Measurements from ENCODE around the gene ABCC9.

ABCC9 gene

GRCh38 chr12:21850419-21850818 is 90.8 kb downstream of the ABCC9 start:
- H3K9me3 Mint-ChIP-seq, result no peaks in the 10 kb centered on the region
- DNase-seq (ENCODE audit: low spot score in 2 of 2), result no peak
- no peak for ATAC-seq (replicated peaks; ENCODE audit: extremely low read depth, poor library complexity, severe bottlenecking)
- no peak overlapping the region for H3K27ac Mint-ChIP-seq (ENCODE audit: low read depth)
- H3K4me3 Mint-ChIP-seq, result no peak overlapping the region
- peaks cover 18% of the 10 kb centered on the region for H3K27me3 Mint-ChIP-seq
- no peaks in the 10 kb centered on the region for H3K4me1 Mint-ChIP-seq
- H3K36me3 Mint-ChIP-seq (ENCODE audit: insufficient read depth), result no peaks in the 10 kb centered on the region

GRCh38 chr12:21849878-21850277 is 91.3 kb downstream of the ABCC9 start:
- no peak for ATAC-seq (replicated peaks; ENCODE audit: extremely low read depth, poor library complexity, severe bottlenecking)
- Mint-ChIP-seq H3K4me1 (no peaks in the 10 kb centered on the region), H3K9me3 (no peaks in the 10 kb centered on the region), H3K27me3 (peaks cover 18% of the 10 kb centered on the region), H3K36me3 (ENCODE audit: insufficient read depth) (no peaks in the 10 kb centered on the region), H3K27ac (ENCODE audit: low read depth) (no peak overlapping the region), H3K4me3 (no peak overlapping the region)
- no peak for DNase-seq (ENCODE audit: low spot score in 2 of 2)

- Mint-ChIP-seq H3K27me3 (peaks cover 18% of the 10 kb centered on the region), H3K27ac (ENCODE audit: low read depth) (no peak overlapping the region), H3K36me3 (ENCODE audit: insufficient read depth) (no peaks in the 10 kb centered on the region), H3K4me3 (no peak overlapping the region), H3K4me1 (no peaks in the 10 kb centered on the region), H3K9me3 (no peaks in the 10 kb centered on the region)
- ATAC-seq (replicated peaks; ENCODE audit: extremely low read depth, poor library complexity, severe bottlenecking), result no peak
- no peak for DNase-seq (ENCODE audit: low spot score in 2 of 2)
These were observed 93.0 kb downstream of the ABCC9 start for GRCh38 chr12:21848192-21848591.

GRCh38 chr12:21843795-21844194 is 97.4 kb downstream of the ABCC9 start:
- Mint-ChIP-seq H3K36me3 (ENCODE audit: insufficient read depth) (no peaks in the 10 kb centered on the region), H3K27ac (ENCODE audit: low read depth) (no peak overlapping the region), H3K27me3 (peaks cover 28% of the 10 kb centered on the region)

DNA sequence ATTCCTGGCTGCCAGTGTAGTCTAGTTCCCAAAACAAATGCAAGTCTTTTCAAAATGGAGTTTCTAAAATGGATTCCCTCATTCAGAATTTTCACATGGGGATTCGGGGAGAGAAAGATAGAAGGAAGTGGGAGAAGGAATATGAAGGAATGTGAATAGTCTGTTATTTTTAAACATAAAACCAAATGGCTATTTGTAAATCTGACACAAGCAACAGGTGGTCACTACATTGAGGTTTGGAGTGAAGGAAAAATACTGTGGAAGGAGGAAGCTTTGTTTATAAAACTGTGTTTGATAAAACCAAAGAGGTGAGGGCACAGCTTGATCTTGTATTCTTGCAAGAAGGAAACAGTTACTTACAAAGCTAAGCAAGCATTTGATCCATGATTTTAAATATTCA is 101.5 kb downstream of the ABCC9 start:
- DNase-seq (ENCODE audit: low spot score in 2 of 2) (no peak), ATAC-seq (replicated peaks; ENCODE audit: extremely low read depth, poor library complexity, severe bottlenecking) (no peak)
- Mint-ChIP-seq H3K9me3 (no peaks in the 10 kb centered on the region), H3K27me3 (peaks cover 19% of the 10 kb centered on the region), H3K27ac (ENCODE audit: low read depth) (no peak overlapping the region), H3K4me1 (no peaks in the 10 kb centered on the region), H3K36me3 (ENCODE audit: insufficient read depth) (no peaks in the 10 kb centered on the region), H3K4me3 (no peak overlapping the region)

More at GRCh38 chr12:21843795-21844194, 97.4 kb downstream of the ABCC9 start:
- DNase-seq (ENCODE audit: low spot score in 2 of 2) (no peak), ATAC-seq (replicated peaks; ENCODE audit: extremely low read depth, poor library complexity, severe bottlenecking) (no peak)
- Mint-ChIP-seq H3K9me3 (no peaks in the 10 kb centered on the region), H3K4me3 (no peak overlapping the region), H3K4me1 (no peaks in the 10 kb centered on the region)

DNA sequence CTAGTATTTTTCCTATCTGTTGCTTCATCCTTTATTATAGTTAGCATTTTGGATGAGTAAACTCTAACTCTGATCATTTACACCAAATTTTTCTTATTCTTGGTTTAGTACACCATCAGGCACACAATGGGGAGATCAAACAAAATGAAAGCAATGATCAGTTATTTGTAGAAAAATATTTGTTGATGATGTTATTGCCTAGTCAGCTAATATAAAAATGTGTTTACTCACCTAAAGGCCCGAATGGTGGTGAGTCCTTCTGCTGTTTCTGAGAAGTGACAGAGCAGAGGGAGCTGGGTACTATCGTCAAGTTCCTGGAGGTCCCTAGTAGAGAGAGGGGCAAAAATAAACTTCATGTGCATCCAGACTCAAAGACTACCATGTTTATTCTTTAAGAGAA is 103.4 kb downstream of the ABCC9 start:
- Mint-ChIP-seq H3K9me3 (no peaks in the 10 kb centered on the region), H3K27me3 (peaks cover 19% of the 10 kb centered on the region), H3K27ac (ENCODE audit: low read depth) (no peak overlapping the region), H3K4me1 (no peaks in the 10 kb centered on the region), H3K4me3 (no peak overlapping the region), H3K36me3 (ENCODE audit: insufficient read depth) (no peaks in the 10 kb centered on the region)
- ATAC-seq (replicated peaks; ENCODE audit: extremely low read depth, poor library complexity, severe bottlenecking) (no peak), DNase-seq (ENCODE audit: low spot score in 2 of 2) (no peak)

DNA sequence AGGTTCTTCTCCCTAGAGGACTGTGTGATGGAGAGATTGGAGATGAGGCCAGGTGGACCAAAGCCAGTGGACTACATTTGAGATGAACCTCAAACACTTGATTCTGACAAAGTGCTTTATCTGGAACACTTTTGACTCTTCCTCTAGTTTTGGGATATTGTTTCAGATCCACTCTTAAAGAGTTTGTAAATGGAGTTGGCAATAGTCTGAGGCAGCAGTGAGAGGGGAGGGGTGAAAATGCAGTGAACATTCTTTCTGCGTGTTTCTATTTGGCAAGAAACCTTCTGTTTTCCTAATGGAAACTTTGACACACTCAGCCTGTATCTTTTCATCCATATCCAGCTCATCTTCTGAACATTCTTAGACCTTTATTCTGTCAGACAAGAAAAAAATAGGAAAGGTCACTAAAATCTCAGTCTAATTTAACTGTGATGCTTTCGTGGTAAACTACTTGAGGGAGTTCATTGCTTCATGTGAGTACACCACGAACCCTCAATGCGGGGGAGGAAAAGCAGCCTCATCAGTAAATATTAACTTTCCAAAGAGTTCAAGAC is 109.4 kb downstream of the ABCC9 start:
- Mint-ChIP-seq H3K36me3 (ENCODE audit: insufficient read depth) (no peaks in the 10 kb centered on the region), H3K9me3 (no peaks in the 10 kb centered on the region), H3K27ac (ENCODE audit: low read depth) (no peak overlapping the region), H3K4me1 (no peaks in the 10 kb centered on the region), H3K4me3 (no peak overlapping the region), H3K27me3 (peaks cover 9% of the 10 kb centered on the region)
- ATAC-seq (replicated peaks; ENCODE audit: extremely low read depth, poor library complexity, severe bottlenecking) (no peak), DNase-seq (ENCODE audit: low spot score in 2 of 2) (no peak)

DNA sequence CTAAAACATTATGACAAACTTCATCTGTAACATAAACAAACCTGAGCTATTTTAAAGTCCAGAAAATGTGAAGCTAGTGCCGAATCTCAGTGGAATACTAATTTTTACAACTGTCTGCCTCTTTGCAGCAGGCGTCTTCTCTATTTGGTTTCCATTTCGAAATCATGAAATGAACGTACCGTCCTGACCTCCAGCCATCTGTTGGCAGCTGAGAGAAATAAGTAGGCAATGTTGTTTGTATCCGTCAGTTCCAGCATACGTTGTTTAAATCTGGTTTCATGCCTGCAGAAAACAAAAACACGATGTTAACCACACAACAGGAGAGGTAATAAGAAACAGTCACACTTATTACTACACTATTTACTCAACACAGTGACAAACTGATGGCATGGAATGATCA is 112.4 kb downstream of the ABCC9 start:
- H3K27me3 Mint-ChIP-seq, result no peaks in the 10 kb centered on the region
- no peak for DNase-seq (ENCODE audit: low spot score in 2 of 2)
- H3K9me3 Mint-ChIP-seq, result no peaks in the 10 kb centered on the region
- peaks cover 1% of the 10 kb centered on the region for H3K36me3 Mint-ChIP-seq (ENCODE audit: insufficient read depth)
- no peak overlapping the region for H3K4me3 Mint-ChIP-seq
- no peak overlapping the region for H3K27ac Mint-ChIP-seq (ENCODE audit: low read depth)
- no peak for ATAC-seq (replicated peaks; ENCODE audit: extremely low read depth, poor library complexity, severe bottlenecking)
- no peaks in the 10 kb centered on the region for H3K4me1 Mint-ChIP-seq

GRCh38 chr12:21828136-21828775 is 113.0 kb downstream of the ABCC9 start:
- Mint-ChIP-seq H3K4me3 (no peak overlapping the region), H3K27ac (ENCODE audit: low read depth) (no peak overlapping the region), H3K36me3 (ENCODE audit: insufficient read depth) (peaks cover 1% of the 10 kb centered on the region), H3K4me1 (no peaks in the 10 kb centered on the region), H3K9me3 (no peaks in the 10 kb centered on the region), H3K27me3 (no peaks in the 10 kb centered on the region)
- ATAC-seq (replicated peaks; ENCODE audit: extremely low read depth, poor library complexity, severe bottlenecking) (no peak), DNase-seq (ENCODE audit: low spot score in 2 of 2) (no peak)

GRCh38 chr12:21827083-21827482 is 114.1 kb downstream of the ABCC9 start:
- no peak overlapping the region for H3K4me3 Mint-ChIP-seq
- H3K27ac Mint-ChIP-seq (ENCODE audit: low read depth), result no peak overlapping the region
- H3K27me3 Mint-ChIP-seq, result no peaks in the 10 kb centered on the region
- no peaks in the 10 kb centered on the region for H3K4me1 Mint-ChIP-seq
- H3K36me3 Mint-ChIP-seq (ENCODE audit: insufficient read depth), result peaks cover 1% of the 10 kb centered on the region
- ATAC-seq (replicated peaks; ENCODE audit: extremely low read depth, poor library complexity, severe bottlenecking) (no peak), DNase-seq (ENCODE audit: low spot score in 2 of 2) (no peak)
- no peaks in the 10 kb centered on the region for H3K9me3 Mint-ChIP-seq

- no peak overlapping the region for H3K4me3 Mint-ChIP-seq
- no peaks in the 10 kb centered on the region for H3K27me3 Mint-ChIP-seq
- no peaks in the 10 kb centered on the region for H3K9me3 Mint-ChIP-seq
- ATAC-seq (replicated peaks; ENCODE audit: extremely low read depth, poor library complexity, severe bottlenecking) (no peak), DNase-seq (ENCODE audit: low spot score in 2 of 2) (no peak)
- peaks cover 1% of the 10 kb centered on the region for H3K36me3 Mint-ChIP-seq (ENCODE audit: insufficient read depth)
- H3K4me1 Mint-ChIP-seq, result no peaks in the 10 kb centered on the region
- H3K27ac Mint-ChIP-seq (ENCODE audit: low read depth), result no peak overlapping the region
These were observed 114.7 kb downstream of the ABCC9 start for GRCh38 chr12:21826618-21826910.

DNA sequence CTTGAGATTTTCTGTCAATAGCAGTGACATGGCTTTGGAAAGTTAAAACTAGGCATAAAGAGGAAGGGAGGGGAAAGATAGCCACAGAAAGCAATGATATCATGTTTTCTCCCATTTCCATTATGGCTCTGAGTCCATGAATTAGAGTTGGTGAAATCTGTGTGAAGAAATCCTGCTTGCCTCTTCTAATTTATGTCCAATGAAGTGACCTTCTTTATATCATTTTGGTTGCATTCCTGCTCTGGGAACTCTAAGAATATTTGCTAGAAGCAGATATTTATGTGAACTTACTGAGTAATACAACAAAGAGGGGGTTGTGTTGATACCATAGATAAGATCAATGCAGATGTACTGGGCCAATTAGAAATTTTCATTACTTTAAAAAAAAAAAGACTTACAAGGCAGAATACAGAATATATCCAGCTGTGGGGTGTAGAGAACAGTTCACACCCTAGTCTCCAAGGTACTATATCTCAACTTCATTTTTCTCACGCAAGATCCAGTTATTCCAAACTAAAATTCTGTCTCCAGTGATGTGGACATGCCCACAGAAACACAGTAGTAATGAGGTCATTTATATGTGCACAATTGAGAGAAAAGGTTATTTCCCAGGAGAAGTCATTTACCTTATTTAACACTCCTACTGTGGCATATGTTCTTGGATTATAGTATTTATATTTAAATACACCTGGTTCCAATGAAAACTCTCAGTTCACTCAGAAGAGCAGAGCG is 115.2 kb downstream of the ABCC9 start:
- ATAC-seq (replicated peaks; ENCODE audit: extremely low read depth, poor library complexity, severe bottlenecking), result no peak
- no peak for DNase-seq (ENCODE audit: low spot score in 2 of 2)
- no peaks in the 10 kb centered on the region for H3K27me3 Mint-ChIP-seq
- no peaks in the 10 kb centered on the region for H3K4me1 Mint-ChIP-seq
- no peaks in the 10 kb centered on the region for H3K9me3 Mint-ChIP-seq
- no peak overlapping the region for H3K4me3 Mint-ChIP-seq
- no peak overlapping the region for H3K27ac Mint-ChIP-seq (ENCODE audit: low read depth)
- H3K36me3 Mint-ChIP-seq (ENCODE audit: insufficient read depth), result peaks cover 1% of the 10 kb centered on the region

- Mint-ChIP-seq H3K4me1 (no peaks in the 10 kb centered on the region), H3K36me3 (ENCODE audit: insufficient read depth) (peaks cover 1% of the 10 kb centered on the region), H3K27me3 (no peaks in the 10 kb centered on the region), H3K9me3 (no peaks in the 10 kb centered on the region), H3K27ac (ENCODE audit: low read depth) (no peak overlapping the region), H3K4me3 (no peak overlapping the region)
- DNase-seq (ENCODE audit: low spot score in 2 of 2), result no peak
- ATAC-seq (replicated peaks; ENCODE audit: extremely low read depth, poor library complexity, severe bottlenecking), result no peak
These were observed 117.6 kb downstream of the ABCC9 start for GRCh38 chr12:21823581-21823980.

Data from central memory CD8-positive, alpha-beta T cell (primary cell).